22Rv1 (cell line): ENCODE measurements around the gene NCOA6.

Experiments
- H3K27ac ChIP-seq: fragments of 450-650 bp; 2 replicates; pipeline ENCODE4 v1.5.1; 2017
- ZFX ChIP-seq: fragments of 450-650 bp; IDR thresholded peaks from 2 replicates; pipeline ENCODE4 v1.6.1; 2017; ENCODE audit warnings: antibody characterized with exemption, borderline replicate concordance
- TF ChIP-seq, protein P1 (sequence below): fragments of 450-650 bp; IDR thresholded peaks from 2 replicates; pipeline ENCODE4 v1.5.1; 2017; ENCODE audit warnings: mild to moderate bottlenecking

Gene NCOA6

DNA sequence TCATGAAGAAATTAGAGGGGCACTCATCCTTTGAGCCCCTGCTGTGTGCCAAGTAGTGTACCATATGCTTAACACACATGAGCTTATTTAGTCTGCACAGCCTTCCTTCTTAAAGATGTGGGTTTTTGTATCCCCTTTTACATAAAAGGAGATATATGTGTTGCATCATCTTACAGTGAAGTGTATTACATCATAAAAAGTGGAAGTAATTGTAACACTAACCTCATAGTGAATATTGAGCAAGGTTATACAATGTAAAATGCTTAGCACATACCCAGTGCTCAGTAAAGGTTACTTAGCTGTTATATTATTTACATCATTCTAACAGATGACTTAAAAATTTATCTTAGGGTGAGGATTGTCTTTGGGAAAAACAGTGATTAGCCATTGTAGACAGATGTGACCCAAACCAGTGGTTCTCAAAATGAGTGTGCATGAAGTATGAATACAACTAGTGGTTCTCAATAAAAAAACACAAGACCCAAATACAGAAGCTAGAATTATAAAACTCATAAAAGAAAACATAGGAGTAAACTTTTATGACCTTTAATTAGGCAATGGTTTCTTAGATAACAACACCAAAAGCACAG is 144.8 kb downstream of the NCOA6 start:
- TF ChIP-seq, protein P1, sequence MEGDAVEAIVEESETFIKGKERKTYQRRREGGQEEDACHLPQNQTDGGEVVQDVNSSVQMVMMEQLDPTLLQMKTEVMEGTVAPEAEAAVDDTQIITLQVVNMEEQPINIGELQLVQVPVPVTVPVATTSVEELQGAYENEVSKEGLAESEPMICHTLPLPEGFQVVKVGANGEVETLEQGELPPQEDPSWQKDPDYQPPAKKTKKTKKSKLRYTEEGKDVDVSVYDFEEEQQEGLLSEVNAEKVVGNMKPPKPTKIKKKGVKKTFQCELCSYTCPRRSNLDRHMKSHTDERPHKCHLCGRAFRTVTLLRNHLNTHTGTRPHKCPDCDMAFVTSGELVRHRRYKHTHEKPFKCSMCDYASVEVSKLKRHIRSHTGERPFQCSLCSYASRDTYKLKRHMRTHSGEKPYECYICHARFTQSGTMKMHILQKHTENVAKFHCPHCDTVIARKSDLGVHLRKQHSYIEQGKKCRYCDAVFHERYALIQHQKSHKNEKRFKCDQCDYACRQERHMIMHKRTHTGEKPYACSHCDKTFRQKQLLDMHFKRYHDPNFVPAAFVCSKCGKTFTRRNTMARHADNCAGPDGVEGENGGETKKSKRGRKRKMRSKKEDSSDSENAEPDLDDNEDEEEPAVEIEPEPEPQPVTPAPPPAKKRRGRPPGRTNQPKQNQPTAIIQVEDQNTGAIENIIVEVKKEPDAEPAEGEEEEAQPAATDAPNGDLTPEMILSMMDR = no peak
- no peak for TF ChIP-seq ZFX
- no peak overlapping the region for H3K27ac ChIP-seq

- peak within 1 kb of the TSS; percentile 81 for H3K27ac ChIP-seq
- no peak for TF ChIP-seq ZFX
- TF ChIP-seq, protein P1 = no peak; the same call in 1 of the 2 replicates
These were observed 148.6 kb downstream of the NCOA6 start, which contains the start of gene PIGU for GRCh38 chr20:34676642-34677373. Gene PIGU, minus strand, starts transcription at chr20:34677092. Its CDS starts 7 bp downstream, at chr20:34677085.

GRCh38 chr20:34675993-34676641 is 149.3 kb downstream of the NCOA6 start:
- H3K27ac ChIP-seq = peak overlapping the region; percentile 81
- TF ChIP-seq, protein P1 = no peak
- TF ChIP-seq ZFX = no peak

- peak overlapping the region; percentile 81 for H3K27ac ChIP-seq
- no peak for TF ChIP-seq ZFX
- TF ChIP-seq, protein P1 = no peak
These were observed 149.9 kb downstream of the NCOA6 start for GRCh38 chr20:34675561-34675960.

DNA sequence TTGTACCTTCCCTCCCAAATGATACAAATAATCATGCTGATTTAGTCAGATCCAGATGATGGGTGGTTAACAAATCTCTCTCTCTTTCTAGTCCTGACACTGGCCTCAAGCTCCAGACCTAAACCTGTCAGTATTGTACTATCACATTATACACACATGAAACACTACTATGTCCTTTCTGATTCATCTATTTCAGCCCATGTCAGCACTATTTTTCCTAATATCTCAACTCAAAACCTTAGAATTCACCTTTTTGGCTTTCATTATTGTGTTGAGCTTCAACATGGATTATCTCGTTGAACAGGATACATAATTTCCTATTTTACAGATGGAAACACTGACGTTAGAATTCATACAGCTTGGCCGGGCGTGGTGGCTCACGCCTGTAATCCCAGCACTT is 152.0 kb downstream of the NCOA6 start:
- TF ChIP-seq, protein P1 = no peak
- TF ChIP-seq ZFX = no peak
- H3K27ac ChIP-seq = no peak overlapping the region

DNA sequence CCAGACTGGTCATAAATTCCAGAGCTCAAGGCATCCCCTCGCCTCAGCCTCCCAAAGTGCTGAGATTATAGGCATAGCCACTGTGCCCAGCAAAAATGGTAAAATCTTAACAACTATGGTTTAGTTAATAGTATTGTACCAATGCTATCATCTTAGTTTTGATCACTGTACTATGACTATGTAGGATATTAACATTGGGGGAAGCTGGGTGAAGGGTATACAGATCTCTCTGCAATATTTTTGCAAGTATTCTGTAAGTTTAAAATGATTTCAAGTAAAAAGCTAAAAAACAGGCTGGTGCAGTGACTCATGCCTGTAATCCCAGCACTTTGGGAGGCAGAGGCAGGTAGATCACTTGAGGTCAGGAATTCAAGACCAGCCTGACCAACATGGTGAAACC is 156.4 kb downstream of the NCOA6 start:
- H3K27ac ChIP-seq = no peak overlapping the region
- TF ChIP-seq, protein P1 = no peak
- TF ChIP-seq ZFX = no peak
